Loucy (cell line): ENCODE results near the gene ASXL1.

Experiments used
- H2AFZ ChIP-seq: fragments of 200-600 bp; sonication (generic); 2 replicates; pipeline ENCODE4 v1.6.0; 2016; ENCODE audit warnings: antibody characterized with exemption, mild to moderate bottlenecking, low read length, moderate library complexity
- H3F3A ChIP-seq: fragments of 200-600 bp; 2 replicates; pipeline ENCODE4 v1.6.0; 2016; ENCODE audit warnings: antibody characterized with exemption, low read depth, mild to moderate bottlenecking
- H3K27me3 ChIP-seq: fragments of 200-600 bp; sonication (generic); 2 replicates; pipeline ENCODE4 v1.6.1; 2014; ENCODE audit warnings: low read length, mild to moderate bottlenecking; ENCODE audit not compliant: insufficient read depth, poor library complexity, severe bottlenecking
- H3K36me3 ChIP-seq: fragments of 200-600 bp; sonication (generic); 2 replicates; pipeline ENCODE4 v1.6.1; 2016; ENCODE audit warnings: low read length; ENCODE audit not compliant: insufficient read depth
- H3K4me1 ChIP-seq: fragments of 200-600 bp; sonication (generic); 2 replicates; pipeline ENCODE4 v1.5.1; 2014; ENCODE audit warnings: low read length, mild to moderate bottlenecking; ENCODE audit not compliant: insufficient read depth, poor library complexity, severe bottlenecking
- H3K4me2 ChIP-seq: fragments of 200-600 bp; sonication (generic); 2 replicates; pipeline ENCODE4 v1.6.0; 2014; ENCODE audit warnings: antibody characterized with exemption, low read length, low read depth, mild to moderate bottlenecking; ENCODE audit not compliant: poor library complexity, severe bottlenecking
- H3K4me3 ChIP-seq: fragments of 200-600 bp; sonication (generic); 2 replicates; pipeline ENCODE4 v1.5.1; 2014; ENCODE audit warnings: low read length, mild to moderate bottlenecking, mixed read lengths; ENCODE audit not compliant: poor library complexity, severe bottlenecking
- H3K79me2 ChIP-seq: fragments of 200-600 bp; sonication (generic); 2 replicates; pipeline ENCODE4 v1.6.1; 2014; ENCODE audit warnings: low read length; ENCODE audit not compliant: insufficient read depth
- H3K9ac ChIP-seq: fragments of 200-600 bp; sonication (generic); 2 replicates; pipeline ENCODE4 v1.6.0; 2014; ENCODE audit warnings: mild to moderate bottlenecking, low read depth, low read length, moderate library complexity; ENCODE audit not compliant: poor library complexity, severe bottlenecking
- H3K9me2 ChIP-seq: fragments of 200-600 bp; sonication (generic); replicated peaks from 2 replicates; pipeline ENCODE4 v1.6.1; 2016; ENCODE audit warnings: low read depth, low read length, mixed read lengths
- H3K9me3 ChIP-seq: fragments of 200-600 bp; sonication (generic); 2 replicates; pipeline ENCODE4 v1.6.1; 2014; ENCODE audit warnings: mild to moderate bottlenecking, antibody characterized with exemption, low read length, low read depth; ENCODE audit not compliant: insufficient read depth
- H4K20me1 ChIP-seq: fragments of 200-600 bp; sonication (generic); 2 replicates; pipeline ENCODE4 v1.6.0; 2014; ENCODE audit warnings: antibody characterized with exemption, low read length, mild to moderate bottlenecking; ENCODE audit not compliant: insufficient read depth, poor library complexity, severe bottlenecking
- CTCF ChIP-seq: fragments of 200-600 bp; sonication (generic); conservative IDR thresholded peaks from 2 replicates; pipeline ENCODE4 v1.5.1; 2014; ENCODE audit warnings: mild to moderate bottlenecking, antibody characterized with exemption, low read length
- EZH2phosphoT487 ChIP-seq: fragments of 200-600 bp; IDR thresholded peaks from 2 replicates; pipeline ENCODE4 v1.6.1; 2018; ENCODE audit warnings: antibody characterized with exemption, mild to moderate bottlenecking, moderate library complexity, borderline replicate concordance

The ASXL1 gene

GRCh38 chr20:32343439-32343838, 14.7 kb upstream of the ASXL1 start:
- H3F3A ChIP-seq, result no peaks in the 10 kb centered on the region
- no peaks in the 10 kb centered on the region for H3K79me2 ChIP-seq
- no peak overlapping the region for H3K4me2 ChIP-seq
- no peak overlapping the region for H2AFZ ChIP-seq
- no peaks in the 10 kb centered on the region for H4K20me1 ChIP-seq
- no peaks in the 10 kb centered on the region for H3K36me3 ChIP-seq
- H3K4me1 ChIP-seq, result peaks cover 3% of the 10 kb centered on the region
- no peaks in the 10 kb centered on the region for H3K9me3 ChIP-seq
- H3K9ac ChIP-seq, result no peak overlapping the region
- TF ChIP-seq CTCF (no peak), EZH2phosphoT487 (no peak)
- no peaks in the 10 kb centered on the region for H3K27me3 ChIP-seq
- no peak overlapping the region for H3K4me3 ChIP-seq
- H3K9me2 ChIP-seq, result no peaks in the 10 kb centered on the region

DNA sequence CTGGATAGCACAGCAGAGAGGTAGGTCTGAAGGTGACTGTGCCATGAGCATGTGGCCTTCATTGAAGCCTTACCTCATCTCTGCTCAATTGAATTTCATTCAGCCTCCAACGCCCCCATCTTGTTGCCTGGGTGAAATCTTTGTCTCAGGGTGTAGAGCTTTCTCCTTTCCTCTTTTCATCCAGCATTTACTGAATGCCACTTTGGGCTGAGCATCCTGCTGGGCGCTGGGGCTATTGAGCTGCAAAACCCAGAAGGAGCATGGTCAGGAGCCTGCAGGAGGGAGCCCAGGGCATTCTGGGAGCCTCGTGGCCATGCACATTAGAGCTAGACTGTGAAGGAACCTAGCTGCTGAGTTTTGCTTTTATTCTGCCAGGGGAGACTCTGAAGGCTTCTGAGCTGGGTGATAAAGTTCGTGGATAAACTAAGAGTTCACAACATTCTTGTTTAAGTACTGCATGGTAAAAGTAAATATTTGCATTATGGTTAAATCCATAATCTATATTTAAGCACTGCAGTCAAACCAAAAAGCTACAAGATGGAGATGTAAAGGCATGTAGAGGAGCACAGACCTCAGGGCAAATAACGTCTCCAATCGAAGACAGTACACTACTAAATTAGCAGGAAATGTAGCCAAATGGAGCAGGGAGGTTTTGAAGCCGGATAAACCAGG, 13.2 kb upstream of the ASXL1 start:
- Histone ChIP-seq H3K4me1 (peaks cover 3% of the 10 kb centered on the region), H3K9me2 (no peaks in the 10 kb centered on the region), H2AFZ (peak overlapping the region; percentile 28), H3K4me2 (no peak overlapping the region), H3K79me2 (no peaks in the 10 kb centered on the region), H3K9me3 (no peaks in the 10 kb centered on the region), H3K27me3 (no peaks in the 10 kb centered on the region), H3K36me3 (no peaks in the 10 kb centered on the region), H3K9ac (no peak overlapping the region), H3K4me3 (no peak overlapping the region), H3F3A (no peaks in the 10 kb centered on the region), H4K20me1 (no peaks in the 10 kb centered on the region)
- TF ChIP-seq EZH2phosphoT487 (no peak), CTCF (no peak)

- Histone ChIP-seq H4K20me1 (no peaks in the 10 kb centered on the region), H3K79me2 (no peaks in the 10 kb centered on the region), H3K9me3 (no peaks in the 10 kb centered on the region), H3K27me3 (no peaks in the 10 kb centered on the region), H3F3A (no peaks in the 10 kb centered on the region), H2AFZ (no peak overlapping the region), H3K36me3 (no peaks in the 10 kb centered on the region), H3K4me1 (peaks cover 3% of the 10 kb centered on the region), H3K4me2 (no peak overlapping the region), H3K9me2 (no peaks in the 10 kb centered on the region), H3K4me3 (no peak overlapping the region), H3K9ac (no peak overlapping the region)
- TF ChIP-seq EZH2phosphoT487 (no peak), CTCF (no peak)
Measured at GRCh38 chr20:32348207-32348606, 9.9 kb upstream of the ASXL1 start.
